Thyroid gland (tissue), 4 donors: ENCODE results near the gene GRK6. TPM values are rescaled to one million over a fixed set of nuclear protein-coding genes. Genes with fewer than 3 reads are reported as not detected.
"Not testable (repeated sequence)": the region's sequence is repeated elsewhere in the genome, so short reads cannot be mapped to it uniquely, and the experiment has no call there.

Experiments used
- DNase-seq, 2 donors: peaks; one replicate each; pipeline ENCODE4 v3.0.0-alpha.2; 2019
- H3K27ac ChIP-seq, 3 donors: fragments of 200-600 bp; sonication (generic); 1 replicate in 2 of 3; 2 replicates in 1 of 3; pipeline ENCODE4 v1.5.1; 2016 to 2019; ENCODE audit warnings: mild to moderate bottlenecking in 1 of 3, moderate library complexity in 1 of 3
- H3K27me3 ChIP-seq: fragments of 200-600 bp; sonication (generic); one replicate; pipeline ENCODE4 v1.5.1; 2019
- H3K36me3 ChIP-seq, 2 donors: fragments of 200-600 bp; sonication (generic); one replicate each; pipeline ENCODE4 v1.5.1; 2016 to 2019
- H3K4me1 ChIP-seq, 2 donors: fragments of 200-600 bp; sonication (generic); one replicate each; pipeline ENCODE4 v1.5.1; 2017 to 2019
- H3K4me3 ChIP-seq, 3 donors: fragments of 200-600 bp; sonication (generic); replicated peaks in 1 of 3; 1 replicate in 2 of 3; 2 replicates in 1 of 3; pipeline ENCODE4 v1.5.1; 2016; ENCODE audit warnings: mild to moderate bottlenecking in 1 of 3
- H3K9me3 ChIP-seq: fragments of 200-600 bp; sonication (generic); one replicate; pipeline ENCODE4 v1.5.1; 2017
- POLR2A ChIP-seq, 2 donors: fragments of 450-650 bp; IDR thresholded peaks; one replicate each; pipeline ENCODE4 v1.6.1; 2017; ENCODE audit warnings: antibody characterized with exemption in 2 of 2, mild to moderate bottlenecking in 2 of 2, moderate library complexity in 1 of 2
- WGBS, 2 donors: methylation state at CpG; one replicate each; pipeline ENCODE4 v1.1.5; 2017; 5-methylcytosine and 5-hydroxymethylcytosine counted together
- intact Hi-C: fragments of 100-400 bp; cut with DNase I; formaldehyde crosslinking; loops from one replicate; pipeline ENCODE4 v1.15.1; 2023
- total RNA-seq, 4 donors: library from RNA; depleted of rRNA; stranded (reverse); fragments of >200 nt; gene quantifications; one replicate each; pipeline ENCODE4 v1.2.3, GENCODE V29; 2016
- TF ChIP-seq, protein P1 (sequence below), 6 experiments: fragments of 200-600 bp in 3 of 6; fragments of 450-650 bp in 3 of 6; sonication (generic) in 3 of 6; IDR thresholded peaks; one replicate each; pipeline ENCODE4 v1.5.1; 2016 to 2019; ENCODE audit warnings: antibody characterized with exemption in 6 of 6, mild to moderate bottlenecking in 2 of 6, inconsistent platforms in 1 of 6, moderate library complexity in 1 of 6

The GRK6 gene
- total RNA-seq, 4 donors from 2014 or later: 14.0 to 27.8 (median 18.8) TPM

DNA sequence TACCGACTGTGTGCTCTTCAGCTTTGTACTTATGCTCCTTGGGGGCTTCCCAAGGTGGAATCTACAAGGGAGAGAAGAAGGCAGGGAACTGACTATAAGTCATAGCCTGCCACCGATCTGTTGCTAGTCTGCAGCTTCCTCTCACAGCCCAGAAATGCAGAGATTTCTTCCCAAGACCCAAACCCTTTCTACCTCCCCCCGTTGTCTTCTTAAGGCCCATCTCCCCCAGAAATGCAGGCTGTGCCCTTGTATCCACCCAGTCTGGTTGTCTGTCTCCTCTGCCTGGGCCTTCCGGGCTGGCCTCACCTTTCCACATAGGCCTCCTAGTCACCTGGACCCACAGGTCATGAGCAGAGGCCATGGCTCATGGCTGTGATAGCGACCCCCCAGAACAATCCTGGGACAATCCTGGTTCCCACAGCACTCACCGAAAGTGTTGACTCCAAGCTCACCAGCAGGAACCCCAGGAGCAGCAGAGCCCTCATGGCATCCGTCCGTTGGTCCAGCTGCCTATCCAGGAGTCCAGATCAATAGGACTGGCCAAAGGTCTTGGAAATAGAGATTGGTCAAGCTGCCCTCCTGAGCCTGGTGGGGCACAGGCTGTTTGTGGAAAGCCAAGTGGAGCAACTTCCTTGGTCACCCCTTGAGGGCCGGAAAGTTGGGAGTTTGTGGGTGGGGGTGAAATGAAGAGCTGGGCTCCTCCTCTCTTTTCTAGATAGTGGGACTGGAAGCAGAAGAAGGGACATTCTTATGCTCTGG is 17.3 kb upstream of the GRK6 start, which contains the start of gene F12:
Gene F12 (minus strand): TSS at position 522 of the 759 bp plus-strand sequence. CDS start 37 bp downstream, at position 485.
- H3K4me1 ChIP-seq: peaks cover 5 to 6% of the 10 kb centered on the region in 2 donors
- H3K36me3 ChIP-seq: no peaks in the 10 kb centered on the region
- H3K27ac ChIP-seq: no peak within 1 kb of the TSS
- DNase-seq: no peak
- intact Hi-C loops: no loop called here
- no peak for TF ChIP-seq POLR2A (IDR thresholded peaks at IDR 0.05)
- TF ChIP-seq, protein P1, sequence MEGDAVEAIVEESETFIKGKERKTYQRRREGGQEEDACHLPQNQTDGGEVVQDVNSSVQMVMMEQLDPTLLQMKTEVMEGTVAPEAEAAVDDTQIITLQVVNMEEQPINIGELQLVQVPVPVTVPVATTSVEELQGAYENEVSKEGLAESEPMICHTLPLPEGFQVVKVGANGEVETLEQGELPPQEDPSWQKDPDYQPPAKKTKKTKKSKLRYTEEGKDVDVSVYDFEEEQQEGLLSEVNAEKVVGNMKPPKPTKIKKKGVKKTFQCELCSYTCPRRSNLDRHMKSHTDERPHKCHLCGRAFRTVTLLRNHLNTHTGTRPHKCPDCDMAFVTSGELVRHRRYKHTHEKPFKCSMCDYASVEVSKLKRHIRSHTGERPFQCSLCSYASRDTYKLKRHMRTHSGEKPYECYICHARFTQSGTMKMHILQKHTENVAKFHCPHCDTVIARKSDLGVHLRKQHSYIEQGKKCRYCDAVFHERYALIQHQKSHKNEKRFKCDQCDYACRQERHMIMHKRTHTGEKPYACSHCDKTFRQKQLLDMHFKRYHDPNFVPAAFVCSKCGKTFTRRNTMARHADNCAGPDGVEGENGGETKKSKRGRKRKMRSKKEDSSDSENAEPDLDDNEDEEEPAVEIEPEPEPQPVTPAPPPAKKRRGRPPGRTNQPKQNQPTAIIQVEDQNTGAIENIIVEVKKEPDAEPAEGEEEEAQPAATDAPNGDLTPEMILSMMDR (IDR thresholded peaks at IDR 0.05): no peak
- no peak within 1 kb of the TSS for H3K4me3 ChIP-seq
- WGBS, 2 donors: 81 to 88% methylated on average over 6 to 9 of the region's 9 CpGs
- H3K9me3 ChIP-seq: no peaks in the 10 kb centered on the region
- H3K27me3 ChIP-seq: no peaks in the 10 kb centered on the region

- intact Hi-C loops: no loop called here
- no peak for DNase-seq
- no peaks in the 10 kb centered on the region for H3K27me3 ChIP-seq
- no peak for TF ChIP-seq POLR2A (IDR thresholded peaks at IDR 0.05)
- TF ChIP-seq, protein P1 (IDR thresholded peaks at IDR 0.05): no peak
- WGBS, 2 donors: 91 to 96% methylated on average over 3 of the region's 3 CpGs
- H3K4me3 ChIP-seq: no peak overlapping the region
- H3K4me1 ChIP-seq: no peaks in the 10 kb centered on the region
- no peaks in the 10 kb centered on the region for H3K9me3 ChIP-seq
- no peaks in the 10 kb centered on the region for H3K36me3 ChIP-seq
- no peak overlapping the region for H3K27ac ChIP-seq
Measured at GRCh38 chr5:177410575-177410974, 15.9 kb upstream of the GRK6 start.

GRCh38 chr5:177412603-177413233 is 13.8 kb upstream of the GRK6 start:
- intact Hi-C loops: no loop called here
- H3K4me1 ChIP-seq: no peaks in the 10 kb centered on the region
- no peak for TF ChIP-seq POLR2A (IDR thresholded peaks at IDR 0.05)
- TF ChIP-seq, protein P1 (IDR thresholded peaks at IDR 0.05): no peak
- H3K27ac ChIP-seq: no peak overlapping the region
- DNase-seq: no peak
- no peaks in the 10 kb centered on the region for H3K27me3 ChIP-seq
- WGBS, 2 donors: 83 to 90% methylated on average over 8 of the region's 8 CpGs
- H3K9me3 ChIP-seq: no peaks in the 10 kb centered on the region
- H3K36me3 ChIP-seq: no peaks in the 10 kb centered on the region
- H3K4me3 ChIP-seq: no peak overlapping the region

DNA sequence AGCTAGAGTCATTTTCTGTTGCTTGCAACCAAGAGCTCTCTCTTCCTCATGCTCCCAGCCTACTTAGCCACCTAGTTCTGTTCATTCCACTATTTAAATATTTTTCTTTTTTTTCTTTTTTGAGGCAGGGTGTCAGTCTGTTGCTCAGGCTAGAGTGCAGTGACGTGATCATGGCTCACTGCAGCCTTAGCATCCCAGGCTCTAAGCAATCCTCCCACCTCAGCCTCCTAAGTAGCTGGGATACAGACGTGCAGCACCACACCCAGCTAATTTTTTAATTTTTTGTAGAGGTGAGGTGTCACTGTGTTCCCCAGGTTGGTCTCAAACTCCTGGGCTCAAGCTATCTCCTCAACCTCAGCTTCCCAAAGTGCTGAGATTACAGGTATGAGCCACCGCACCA is 12.0 kb upstream of the GRK6 start:
- no peaks in the 10 kb centered on the region for H3K4me1 ChIP-seq
- TF ChIP-seq POLR2A (IDR thresholded peaks at IDR 0.05): no peak
- TF ChIP-seq, protein P1 (IDR thresholded peaks at IDR 0.05): no peak

DNA sequence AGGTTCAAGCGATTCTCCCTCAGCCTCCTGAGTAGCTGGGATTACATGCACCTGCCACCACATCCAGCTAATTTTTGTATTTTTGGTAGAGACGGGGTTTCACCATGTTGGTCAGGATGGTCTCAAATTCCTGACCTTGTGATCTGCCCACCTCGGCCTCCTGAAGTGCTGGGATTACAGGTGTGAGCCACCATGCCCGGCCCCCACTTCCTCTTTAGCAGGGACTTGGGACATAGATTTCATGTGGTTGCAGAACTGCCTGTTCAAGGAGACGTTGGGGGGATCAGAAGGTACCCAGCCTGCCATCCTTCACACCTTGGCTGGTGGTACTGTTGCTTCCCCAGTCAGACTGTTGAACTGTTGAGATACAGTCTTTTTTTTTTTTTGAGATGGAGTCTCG is 9.4 kb upstream of the GRK6 start:
- H3K4me1 ChIP-seq, intact Hi-C loops, H3K27me3 ChIP-seq, H3K36me3 ChIP-seq, H3K4me3 ChIP-seq, H3K27ac ChIP-seq, H3K9me3 ChIP-seq, DNase-seq: not testable (repeated sequence)
- WGBS, 2 donors: 83 to 84% methylated on average over 6 of the region's 6 CpGs

More for the DNA sequence above, 12.0 kb upstream of the GRK6 start:
- H3K9me3 ChIP-seq: no peaks in the 10 kb centered on the region
- H3K27me3 ChIP-seq: no peaks in the 10 kb centered on the region
- no peaks in the 10 kb centered on the region for H3K36me3 ChIP-seq
- no peak overlapping the region for H3K4me3 ChIP-seq
- no peak for DNase-seq
- intact Hi-C loops: no loop called here
- no peak overlapping the region for H3K27ac ChIP-seq
- 80 to 89% methylated on average over 3 of the region's 3 CpGs for WGBS, 2 donors
